Thyroid gland (tissue), 4 donors: ENCODE measurements around the gene VPS35L.

ENCODE experiments used
- CTCF ChIP-seq, 6 experiments: fragments of 200-600 bp in 3 of 6; fragments of 450-650 bp in 3 of 6; sonication (generic) in 3 of 6; IDR thresholded peaks; one replicate each; pipeline ENCODE4 v1.5.1; 2016 to 2019; ENCODE audit warnings: antibody characterized with exemption in 6 of 6, mild to moderate bottlenecking in 2 of 6, inconsistent platforms in 1 of 6, moderate library complexity in 1 of 6
- POLR2A ChIP-seq, 2 donors: fragments of 450-650 bp; IDR thresholded peaks; one replicate each; pipeline ENCODE4 v1.6.1; 2017; ENCODE audit warnings: antibody characterized with exemption in 2 of 2, mild to moderate bottlenecking in 2 of 2, moderate library complexity in 1 of 2

GRCh38 chr16:19636436-19637267 is 81.1 kb downstream of the VPS35L start:
- TF ChIP-seq CTCF (IDR thresholded peaks at IDR 0.05) (no peak), POLR2A (IDR thresholded peaks at IDR 0.05) (no peak)
